ENCODE data around the gene ROCK2. TPM values are rescaled to one million over a fixed set of nuclear protein-coding genes. Genes with fewer than 3 reads are reported as not detected.

The ROCK2 gene
- total and polyA plus RNA-seq, 2 donors (not counting 1 experiment from before 2014, with no cell fraction given), result 2.3 to 30.2 TPM

- CTCF ChIA-PET, result no interaction called here
- intact Hi-C loops (cut with micrococcal nuclease), result no loop called here
These were observed 41.0 kb downstream of the ROCK2 start for GRCh38 chr2:11303290-11304013.

More at GRCh38 chr2:11303290-11304013, 41.0 kb downstream of the ROCK2 start:
- H3K9ac ChIP-seq (ENCODE audit: low read length), result no peak overlapping the region
- Mint-ChIP-seq H3K4me3 (no peak overlapping the region), H3K27me3 (no peaks in the 10 kb centered on the region), H3K9me3 (ENCODE audit: insufficient read depth) (no peaks in the 10 kb centered on the region), H3K4me1 (peaks cover 7% of the 10 kb centered on the region), H3K27ac (no peak overlapping the region)
- H3K4me3 ChIP-seq (ENCODE audit: control extremely low read depth in 1 of 5, extremely low read depth in 1 of 5, insufficient read depth in 1 of 5, low read depth in 2 of 5, low read length in 4 of 5), result no peak overlapping the region
- H3K79me2 ChIP-seq (ENCODE audit: control insufficient read depth, insufficient read depth, low read length), result peaks cover 77% of the 10 kb centered on the region
- H4K20me1 ChIP-seq (ENCODE audit: control insufficient read depth, insufficient read depth, low read length, poor library complexity, severe bottlenecking), result peaks cover 33% of the 10 kb centered on the region
- no peak for TF ChIP-seq EZH2 (IDR thresholded peaks at IDR 0.05; ENCODE audit: borderline replicate concordance, insufficient read depth, low read depth, low read length, poor library complexity, severe bottlenecking)
- TF ChIP-seq CTCF (IDR thresholded peaks at IDR 0.05), result no peak
- H3K27me3 ChIP-seq (replicated peaks in 1 of 4; ENCODE audit: control extremely low read depth in 1 of 4, control insufficient read depth in 3 of 4, insufficient read depth in 4 of 4, low read length in 3 of 4), result no peaks in the 10 kb centered on the region
- H3K4me2 ChIP-seq (replicated peaks; ENCODE audit: low read depth, low read length, poor library complexity, severe bottlenecking), result no peak overlapping the region
- H3K36me3 ChIP-seq (replicated peaks in 1 of 2; ENCODE audit: control extremely low read depth in 1 of 2, control insufficient read depth in 1 of 2, extremely low read depth in 1 of 2, insufficient read depth in 2 of 2, low read length in 1 of 2), result no peaks in the 10 kb centered on the region
- POLR2A ChIA-PET, result no interaction called here
- no peak overlapping the region for H3K27ac ChIP-seq (ENCODE audit: low read length in 2 of 2)
- ATAC-seq (ENCODE audit: low read depth), result no peak
- H3K9me3 ChIP-seq (ENCODE audit: control extremely low read depth in 1 of 3, control insufficient read depth in 2 of 3, insufficient read depth in 1 of 3, low read length in 2 of 3), result peaks cover 0 to 9% (median 0%) of the 10 kb centered on the region in 3 donors
- no peak overlapping the region for H2AFZ ChIP-seq (ENCODE audit: insufficient read depth, low read depth, low read length, poor library complexity, severe bottlenecking)
- 92% methylated on average over 4 of the region's 5 CpGs for WGBS (ENCODE audit: insufficient coverage)
- no peak for DNase-seq
- H3K4me1 ChIP-seq (ENCODE audit: control insufficient read depth in 2 of 2, insufficient read depth in 2 of 2, low read length in 2 of 2), result no peaks in the 10 kb centered on the region
